Esophagus muscularis mucosa (tissue), 4 donors: ENCODE measurements around the gene LMAN2L. TPM values are rescaled to one million over a fixed set of nuclear protein-coding genes. Genes with fewer than 3 reads are reported as not detected.

Experiments used
- DNase-seq: peaks from one replicate; pipeline ENCODE4 v3.0.0-alpha.2; 2017; ENCODE audit errors: extremely low spot score
- H3K27ac ChIP-seq, 4 donors: fragments of 200-600 bp; sonication (generic); replicated peaks in 1 of 4; 1 replicate in 3 of 4; 2 replicates in 1 of 4; pipeline ENCODE4 v1.5.1; 2016 to 2019; ENCODE audit warnings: mild to moderate bottlenecking in 1 of 4
- H3K27me3 ChIP-seq, 4 donors: fragments of 200-600 bp; sonication (generic); one replicate each; pipeline versions ENCODE4 v1.5.1 to v1.6.0; 2016 to 2019
- H3K36me3 ChIP-seq, 4 donors: fragments of 200-600 bp; sonication (generic); one replicate each; pipeline ENCODE4 v1.5.1; 2016 to 2019
- H3K4me1 ChIP-seq, 4 donors: fragments of 200-600 bp; sonication (generic); one replicate each; pipeline ENCODE4 v1.5.1; 2016 to 2019
- H3K4me3 ChIP-seq, 4 donors: fragments of 200-600 bp; sonication (generic); 1 replicate in 2 of 4; 2 replicates in 2 of 4; pipeline ENCODE4 v1.5.1; 2016 to 2019; ENCODE audit warnings: mild to moderate bottlenecking in 4 of 4, moderate library complexity in 1 of 4
- H3K9me3 ChIP-seq, 4 donors: fragments of 200-600 bp; sonication (generic); 1 replicate in 3 of 4; 2 replicates in 1 of 4; pipeline ENCODE4 v1.5.1; 2016 to 2019
- EP300 ChIP-seq: sonication (generic); formaldehyde crosslinking; IDR thresholded peaks from one replicate; pipeline ENCODE4 v1.6.1; 2017; ENCODE audit warnings: antibody characterized with exemption
- POLR2A ChIP-seq: fragments of 450-650 bp; IDR thresholded peaks from one replicate; pipeline ENCODE4 v1.6.1; 2017; ENCODE audit warnings: antibody characterized with exemption, moderate library complexity, mild to moderate bottlenecking, low read depth
- POLR2AphosphoS5 ChIP-seq, 2 donors: sonication (generic); formaldehyde crosslinking; IDR thresholded peaks; one replicate each; pipeline ENCODE4 v1.6.1; 2017; ENCODE audit warnings: antibody characterized with exemption in 2 of 2
- WGBS: methylation state at CpG from one replicate; pipeline ENCODE4 v1.1.5; 2018; 5-methylcytosine and 5-hydroxymethylcytosine counted together
- intact Hi-C: fragments of 100-400 bp; cut with DNase I; formaldehyde crosslinking; loops from one replicate; pipeline ENCODE4 v1.15.1; 2023
- total RNA-seq, 4 donors: library from RNA; depleted of rRNA; stranded (reverse); fragments of >200 nt; gene quantifications; one replicate each; pipeline versions ENCODE4 v1.1.0 to v1.2.1, GENCODE V29; 2016
- TF ChIP-seq, protein P1 (sequence below), 3 experiments: fragments of 200-600 bp in 2 of 3; fragments of 450-650 bp in 1 of 3; sonication (generic) in 2 of 3; IDR thresholded peaks; one replicate each; pipeline ENCODE4 v1.5.1; 2017 to 2019; ENCODE audit warnings: antibody characterized with exemption in 3 of 3, mild to moderate bottlenecking in 2 of 3, moderate library complexity in 1 of 3

The LMAN2L gene
- total RNA-seq, 4 donors from 2014 or later: 13.7 to 22.1 (median 21.2) TPM

DNA sequence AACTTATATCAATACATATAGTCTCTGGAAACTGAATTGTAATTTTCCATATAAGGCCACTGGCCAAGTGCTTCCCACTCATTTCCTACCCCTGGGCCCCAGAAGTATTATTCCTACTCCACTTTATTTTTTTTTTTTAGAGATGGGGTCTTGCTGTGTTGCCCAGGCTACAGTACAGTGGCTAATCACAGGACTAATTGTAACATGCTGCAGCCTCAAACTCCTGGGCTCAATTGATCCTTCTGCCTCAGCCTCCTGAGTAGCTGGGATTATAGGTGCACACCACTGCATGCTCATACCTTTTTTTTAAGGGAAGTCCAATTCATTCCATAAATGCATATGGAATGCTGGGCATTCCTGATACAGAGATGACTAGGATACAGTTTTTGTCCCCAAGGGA lies 14.5 kb upstream of the LMAN2L start:
- no peak for DNase-seq
- TF ChIP-seq EP300 (no peak), POLR2AphosphoS5 (IDR thresholded peaks at IDR 0.05) (no peak), POLR2A (no peak)
- TF ChIP-seq, protein P1, sequence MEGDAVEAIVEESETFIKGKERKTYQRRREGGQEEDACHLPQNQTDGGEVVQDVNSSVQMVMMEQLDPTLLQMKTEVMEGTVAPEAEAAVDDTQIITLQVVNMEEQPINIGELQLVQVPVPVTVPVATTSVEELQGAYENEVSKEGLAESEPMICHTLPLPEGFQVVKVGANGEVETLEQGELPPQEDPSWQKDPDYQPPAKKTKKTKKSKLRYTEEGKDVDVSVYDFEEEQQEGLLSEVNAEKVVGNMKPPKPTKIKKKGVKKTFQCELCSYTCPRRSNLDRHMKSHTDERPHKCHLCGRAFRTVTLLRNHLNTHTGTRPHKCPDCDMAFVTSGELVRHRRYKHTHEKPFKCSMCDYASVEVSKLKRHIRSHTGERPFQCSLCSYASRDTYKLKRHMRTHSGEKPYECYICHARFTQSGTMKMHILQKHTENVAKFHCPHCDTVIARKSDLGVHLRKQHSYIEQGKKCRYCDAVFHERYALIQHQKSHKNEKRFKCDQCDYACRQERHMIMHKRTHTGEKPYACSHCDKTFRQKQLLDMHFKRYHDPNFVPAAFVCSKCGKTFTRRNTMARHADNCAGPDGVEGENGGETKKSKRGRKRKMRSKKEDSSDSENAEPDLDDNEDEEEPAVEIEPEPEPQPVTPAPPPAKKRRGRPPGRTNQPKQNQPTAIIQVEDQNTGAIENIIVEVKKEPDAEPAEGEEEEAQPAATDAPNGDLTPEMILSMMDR (IDR thresholded peaks at IDR 0.05): no peak
- H3K4me3 ChIP-seq: no peak overlapping the region
- H3K27ac ChIP-seq: no peak overlapping the region
- no peaks in the 10 kb centered on the region for H3K36me3 ChIP-seq
- no peaks in the 10 kb centered on the region for H3K4me1 ChIP-seq
- H3K9me3 ChIP-seq: no peaks in the 10 kb centered on the region
- intact Hi-C loops: no loop called here
- H3K27me3 ChIP-seq: no peaks in the 10 kb centered on the region

DNA sequence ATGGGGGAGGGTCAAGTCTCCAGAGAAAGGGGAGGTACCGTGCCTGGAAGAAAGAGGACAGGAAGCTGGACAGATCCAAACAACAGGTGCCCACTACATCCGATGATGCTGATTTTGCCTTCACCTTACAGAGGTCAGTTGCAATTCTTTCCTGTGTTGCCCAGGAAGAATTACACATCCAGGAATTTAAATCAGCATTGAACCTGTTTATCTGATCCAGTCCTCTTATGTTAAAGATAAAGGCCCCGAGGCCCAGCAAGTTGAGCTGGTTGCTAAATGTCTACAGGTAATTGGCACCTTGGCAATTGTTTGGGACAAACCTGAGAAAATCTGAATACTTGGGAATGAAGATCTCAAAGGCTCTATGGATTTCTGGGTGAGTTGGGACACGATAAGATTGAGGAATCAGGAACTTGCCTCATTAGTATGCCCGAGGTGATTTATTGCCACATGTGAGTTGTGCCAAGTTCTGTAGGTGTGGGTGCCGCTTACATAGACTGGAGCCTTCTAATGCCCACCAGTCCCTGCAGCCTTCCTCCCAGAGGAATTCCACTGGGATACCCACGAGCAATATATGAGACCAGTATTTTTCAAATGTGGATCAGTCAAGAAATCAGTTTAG lies 13.9 kb upstream of the LMAN2L start:
- DNase-seq: no peak
- Histone ChIP-seq H3K4me3 (no peak overlapping the region), H3K27me3 (no peaks in the 10 kb centered on the region), H3K27ac (no peak overlapping the region), H3K4me1 (no peaks in the 10 kb centered on the region), H3K36me3 (no peaks in the 10 kb centered on the region), H3K9me3 (no peaks in the 10 kb centered on the region)
- TF ChIP-seq, protein P1 (IDR thresholded peaks at IDR 0.05): no peak
- TF ChIP-seq POLR2A: no peak
- TF ChIP-seq EP300: no peak
- no peak for TF ChIP-seq POLR2AphosphoS5 (IDR thresholded peaks at IDR 0.05)
- intact Hi-C loops: no loop called here
- WGBS: 73% methylated on average over 7 of the region's 7 CpGs

DNA sequence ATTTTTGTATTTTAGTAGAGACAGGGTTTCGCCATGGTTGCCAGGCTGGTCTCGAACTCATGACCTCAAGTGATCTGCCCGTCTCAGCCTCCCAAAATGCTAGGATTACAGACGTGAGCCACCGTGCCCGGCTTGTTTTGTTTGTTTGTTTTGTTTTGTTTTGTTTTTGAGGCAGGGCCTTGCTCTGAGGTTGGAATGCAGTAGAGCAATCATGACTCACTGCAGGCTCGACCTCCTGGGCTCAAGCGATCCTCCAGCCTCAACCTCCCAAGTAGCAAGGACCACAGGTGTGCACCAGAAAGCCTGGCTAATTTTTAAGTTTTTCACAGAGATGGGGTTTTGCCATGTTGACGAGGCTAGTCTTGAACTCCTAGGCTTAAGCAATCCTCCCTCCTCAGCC lies 11.9 kb upstream of the LMAN2L start:
- TF ChIP-seq, protein P1 (IDR thresholded peaks at IDR 0.05): no peak
- TF ChIP-seq POLR2A (no peak), POLR2AphosphoS5 (IDR thresholded peaks at IDR 0.05) (no peak), EP300 (no peak)
- Histone ChIP-seq H3K9me3 (no peaks in the 10 kb centered on the region), H3K4me1 (peaks cover 0 to 8% (median 0%) of the 10 kb centered on the region in 4 donors), H3K27me3 (no peaks in the 10 kb centered on the region), H3K4me3 (no peak overlapping the region), H3K27ac (no peak overlapping the region), H3K36me3 (no peaks in the 10 kb centered on the region)
- 88% methylated on average over 9 of the region's 9 CpGs for WGBS
- DNase-seq: no peak
- intact Hi-C loops: no loop called here

DNA sequence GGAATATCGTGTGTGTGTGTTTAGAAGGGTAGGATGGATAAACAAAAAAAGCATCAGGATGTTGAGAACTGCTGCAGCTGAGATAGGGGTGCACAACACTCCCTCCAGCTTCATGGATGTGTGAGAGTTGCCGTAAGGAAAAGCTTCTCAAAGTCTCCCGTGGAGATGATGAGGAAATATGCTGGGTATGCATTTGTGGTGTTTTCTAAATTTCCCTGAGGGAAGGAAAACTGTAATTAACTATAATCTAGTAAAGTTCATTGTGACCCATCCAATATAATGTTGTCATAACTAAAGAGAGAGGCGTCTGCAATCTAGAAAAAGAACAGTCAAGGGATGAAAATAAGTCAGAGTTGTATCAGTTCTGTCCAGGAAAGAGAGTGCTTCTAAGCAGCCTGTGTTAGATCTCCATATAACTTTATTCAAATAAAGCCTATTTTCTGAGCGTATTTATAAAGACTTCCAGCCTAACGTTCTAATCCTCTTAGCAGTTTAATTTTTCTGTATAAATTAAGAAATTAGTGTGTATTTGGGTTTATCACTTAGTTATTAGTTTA lies 7.3 kb upstream of the LMAN2L start:
- intact Hi-C loops: no loop called here
- peaks cover 0 to 8% (median 0%) of the 10 kb centered on the region in 4 donors for H3K4me1 ChIP-seq
- H3K27me3 ChIP-seq: no peaks in the 10 kb centered on the region
- H3K36me3 ChIP-seq: no peaks in the 10 kb centered on the region
- 56% methylated on average over 6 of the region's 6 CpGs for WGBS
- TF ChIP-seq, protein P1 (IDR thresholded peaks at IDR 0.05): no peak
- TF ChIP-seq POLR2A (no peak), POLR2AphosphoS5 (IDR thresholded peaks at IDR 0.05) (no peak), EP300 (no peak)
- H3K27ac ChIP-seq: no peak overlapping the region
- no peak overlapping the region for H3K4me3 ChIP-seq
- H3K9me3 ChIP-seq: no peaks in the 10 kb centered on the region
- no peak for DNase-seq
